ELR (cell line): ENCODE results near the gene HELZ.
"Not testable (repeated sequence)": the region's sequence is repeated elsewhere in the genome, so short reads cannot be mapped to it uniquely, and the experiment has no call there.

Source experiments
- DNase-seq: peaks from one replicate; pipeline ENCODE4 v3.0.0-alpha.2; 2015; ENCODE audit warnings: low read depth

The HELZ gene

GRCh38 chr17:67050066-67050465 is 194.9 kb downstream of the HELZ start:
- no peak for DNase-seq

- DNase-seq = no peak
Observed at GRCh38 chr17:67049025-67049739, 195.8 kb downstream of the HELZ start.

DNA sequence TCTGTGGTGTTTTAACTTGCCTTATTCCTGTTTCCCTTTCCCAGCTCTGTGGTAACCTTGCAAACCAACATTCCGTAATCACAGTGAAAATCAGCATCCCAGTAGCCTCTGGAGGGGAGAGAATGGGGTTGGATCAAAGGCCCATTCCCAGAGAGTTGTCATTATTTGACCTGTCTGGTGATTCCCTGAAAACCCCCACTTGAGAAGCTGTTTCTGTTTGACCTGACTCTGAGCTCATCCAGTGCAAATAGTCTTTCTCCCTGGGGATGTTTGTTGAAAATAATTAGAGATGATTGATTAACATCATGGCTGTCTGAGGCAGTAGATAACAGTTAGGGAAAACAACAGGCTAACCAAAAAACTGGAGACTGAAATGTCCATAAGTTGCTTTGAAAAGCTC is 197.6 kb downstream of the HELZ start:
- no peak for DNase-seq

- DNase-seq = no peak
Observed at GRCh38 chr17:67046398-67046797, 198.6 kb downstream of the HELZ start.

DNA sequence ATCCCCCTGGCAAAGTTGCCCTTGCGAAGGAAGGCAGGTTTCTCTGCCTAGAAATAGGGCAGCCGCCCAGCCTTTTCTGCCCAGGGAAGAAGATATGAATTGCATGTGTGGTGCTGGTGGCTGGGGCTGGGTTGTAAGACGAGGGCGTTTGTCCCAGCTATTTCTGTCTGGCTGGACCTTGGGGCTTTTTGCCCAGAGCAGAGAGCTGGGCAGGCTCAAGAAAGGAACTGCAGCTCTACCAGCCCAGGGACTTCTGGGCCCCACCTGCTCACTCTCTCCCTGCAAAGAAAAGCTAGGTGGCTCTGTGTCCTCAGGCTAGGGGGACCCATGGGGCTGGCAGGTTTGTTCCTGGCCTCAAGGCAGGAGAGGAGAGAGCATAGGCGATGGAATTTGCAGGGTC is 200.1 kb downstream of the HELZ start:
- DNase-seq = no peak

GRCh38 chr17:67044016-67044772 is 200.8 kb downstream of the HELZ start, which contains the start of gene CACNG1:
Gene CACNG1, plus strand, starts transcription at chr17:67044554. Its CDS starts 107 bp downstream, at chr17:67044661.
- no peak for DNase-seq

DNA sequence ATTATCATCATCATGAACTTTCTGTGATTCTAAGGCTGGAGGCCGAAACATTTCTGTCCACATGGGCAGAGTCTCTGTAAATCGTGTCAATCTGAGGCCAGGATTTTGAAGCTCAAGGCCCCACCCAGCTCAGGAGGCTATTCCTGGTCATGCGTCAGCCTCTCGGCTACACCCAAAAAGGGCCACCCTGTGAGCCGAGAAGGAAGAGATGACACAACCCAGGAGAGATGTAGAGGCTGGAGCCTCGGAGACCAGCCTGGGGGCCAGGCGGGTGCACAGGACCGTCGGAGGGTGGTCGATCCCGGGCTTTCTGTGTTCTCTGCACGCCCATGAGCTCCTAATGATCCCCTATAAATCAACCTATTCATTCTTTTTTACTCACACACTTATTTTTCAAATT is 201.7 kb downstream of the HELZ start:
- DNase-seq = no peak

GRCh38 chr17:67041941-67042899 is 202.8 kb downstream of the HELZ start:
- DNase-seq = no peak

DNA sequence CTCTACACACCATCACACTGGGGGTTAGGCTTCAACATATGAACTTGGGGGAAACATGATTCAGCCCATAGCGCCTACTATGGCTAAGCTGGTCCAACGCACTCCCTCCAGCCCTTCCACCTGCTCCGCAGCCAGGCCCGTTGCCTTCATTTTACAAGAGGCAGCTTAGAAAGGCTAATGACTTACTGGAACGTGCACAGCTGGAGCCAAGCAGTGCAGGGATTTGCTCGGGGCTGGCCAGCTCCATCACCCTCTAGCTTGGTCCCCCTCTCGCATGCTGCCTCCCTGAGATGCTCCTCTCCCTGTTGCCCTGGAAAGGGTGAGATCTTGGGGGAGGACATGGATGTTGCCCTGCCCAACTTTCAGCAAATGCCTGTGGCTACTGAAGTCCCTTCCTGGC is 203.5 kb downstream of the HELZ start:
- no peak for DNase-seq

DNA sequence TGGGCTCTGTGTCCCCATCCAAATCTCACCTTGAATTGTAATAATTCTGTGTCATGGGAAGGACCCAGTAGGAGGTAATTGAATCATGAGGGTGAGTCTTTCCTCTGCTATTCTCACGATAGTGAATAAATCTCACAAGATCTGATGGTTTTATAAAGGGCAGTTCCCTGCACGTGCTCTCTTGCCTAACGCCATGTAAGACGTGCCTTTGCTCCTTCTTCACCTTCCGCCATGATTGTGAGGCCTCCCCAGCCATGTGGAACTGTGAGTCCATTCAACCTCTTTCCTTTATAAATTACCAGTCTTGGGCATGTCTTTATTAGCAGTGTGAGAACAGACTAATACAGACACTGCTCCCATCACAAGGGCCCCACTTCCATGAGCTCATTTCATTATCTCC is 203.9 kb downstream of the HELZ start:
- not testable (repeated sequence) for DNase-seq

DNA sequence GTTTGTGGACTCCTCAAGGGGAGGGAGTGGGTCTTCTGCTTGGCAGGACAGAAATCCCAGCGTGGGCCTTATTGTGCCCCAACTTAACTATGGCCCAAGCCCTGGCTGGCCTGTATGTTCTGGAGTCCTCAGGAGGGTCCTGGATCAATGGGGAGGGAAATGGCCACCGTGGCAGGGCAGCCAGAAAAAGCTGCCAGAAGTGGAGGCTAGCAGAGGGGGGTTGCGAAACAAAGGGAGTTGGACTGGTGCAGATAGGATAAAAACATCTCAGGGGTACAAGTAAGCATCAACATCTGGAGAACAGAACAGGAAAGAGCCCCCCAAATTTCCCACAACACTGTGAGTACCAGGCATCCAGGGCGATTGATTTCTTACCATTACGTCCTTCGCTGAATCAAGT is 204.3 kb downstream of the HELZ start:
- DNase-seq = no peak

GRCh38 chr17:67038861-67039365 is 206.1 kb downstream of the HELZ start:
- DNase-seq = no peak

- DNase-seq = no peak
Observed at GRCh38 chr17:67035131-67036083, 209.6 kb downstream of the HELZ start.

- DNase-seq = no peak
Observed at GRCh38 chr17:67033613-67034012, 211.4 kb downstream of the HELZ start.

DNA sequence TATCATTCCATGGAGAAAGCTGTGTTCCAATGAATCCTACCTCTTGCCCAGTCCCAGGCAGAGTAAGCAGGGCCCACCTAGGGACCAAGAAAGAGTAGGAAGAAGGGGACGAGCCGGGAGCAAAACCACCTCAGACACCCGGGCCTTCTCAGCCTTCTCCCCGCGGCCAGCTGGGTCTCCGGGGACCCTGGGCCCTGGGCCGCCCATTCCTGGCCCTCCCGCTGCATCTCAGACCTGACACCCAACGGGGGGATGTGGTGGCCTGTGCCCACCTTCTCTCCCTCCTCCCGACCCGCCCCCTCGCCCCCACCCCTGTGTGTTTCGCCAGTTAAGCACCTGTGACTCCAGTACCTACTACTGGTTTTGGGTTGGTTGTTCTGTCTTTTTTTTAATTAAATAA is 212.0 kb downstream of the HELZ start:
- DNase-seq = no peak

GRCh38 chr17:67032382-67032781 is 212.6 kb downstream of the HELZ start:
- DNase-seq = no peak

DNA sequence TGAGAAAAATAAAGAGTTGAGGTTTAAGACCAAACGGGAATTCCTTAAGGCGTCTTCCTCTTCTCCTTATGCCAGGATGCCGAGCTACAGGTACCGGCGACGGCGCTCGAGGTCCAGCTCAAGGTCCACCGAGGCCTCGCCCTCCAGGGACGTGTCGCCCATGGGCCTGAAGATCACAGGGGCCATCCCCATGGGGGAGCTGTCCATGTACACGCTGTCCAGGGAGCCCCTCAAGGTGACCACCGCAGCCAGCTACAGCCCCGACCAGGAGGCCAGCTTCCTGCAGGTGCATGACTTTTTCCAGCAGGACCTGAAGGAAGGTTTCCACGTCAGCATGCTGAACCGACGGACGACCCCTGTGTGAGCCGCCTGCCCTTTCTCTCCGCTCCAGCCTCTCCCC is 214.4 kb downstream of the HELZ start:
- no peak for DNase-seq

GRCh38 chr17:67027031-67027628 is 217.9 kb downstream of the HELZ start:
- DNase-seq = peak; percentile 22

DNA sequence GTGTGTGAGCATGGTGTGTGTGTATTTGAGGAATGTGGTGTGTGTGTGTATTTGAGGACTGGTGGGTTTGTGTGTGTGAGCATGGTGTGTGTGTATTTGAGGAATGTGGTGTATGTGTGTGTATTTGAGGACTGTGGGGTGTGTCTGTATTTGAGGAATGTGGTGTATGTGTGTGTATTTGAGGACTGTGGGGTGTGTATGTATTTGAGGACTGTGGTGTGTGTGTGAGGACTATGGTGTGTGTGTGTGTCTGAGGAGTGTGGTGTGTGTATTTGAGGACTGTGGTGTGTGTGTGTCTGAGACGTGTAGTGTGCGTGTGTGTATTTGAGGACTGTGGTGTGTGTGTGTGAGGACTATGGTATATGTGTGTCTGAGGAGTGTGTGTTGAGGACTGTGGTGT is 218.7 kb downstream of the HELZ start:
- DNase-seq = no peak

DNA sequence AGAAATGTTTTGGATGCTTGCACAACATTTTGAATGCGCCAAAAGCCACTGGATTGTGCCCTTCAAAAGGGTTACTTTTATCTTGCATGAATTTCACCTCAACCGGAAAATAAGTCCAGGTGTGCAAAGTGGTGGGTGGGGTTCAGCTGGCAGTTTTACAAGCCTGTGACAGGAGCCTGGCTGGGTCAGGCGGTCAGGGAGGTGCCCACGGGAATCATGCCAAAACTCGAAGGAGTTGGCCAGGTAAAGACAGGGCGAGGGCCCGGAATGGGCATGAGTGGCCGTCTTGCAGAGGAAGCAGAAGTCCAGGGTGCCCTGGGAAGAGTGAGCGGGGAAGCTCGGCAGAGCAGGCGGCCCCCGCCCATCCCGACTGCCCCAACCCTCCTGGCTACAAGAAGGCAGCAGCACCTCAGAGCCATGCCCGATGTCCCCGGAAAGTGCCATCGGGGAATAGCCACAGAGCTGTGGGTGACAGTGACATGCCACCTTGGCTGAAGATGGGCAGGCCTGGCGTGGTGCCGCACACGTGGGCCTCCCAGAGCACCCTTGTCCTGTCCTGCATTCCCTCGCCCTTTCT is 219.7 kb downstream of the HELZ start:
- no peak for DNase-seq
